GM12891 (cell line): ENCODE data around the gene CCDC88C.

Experiments used
- DNase-seq: peaks from one replicate; pipeline ENCODE4 v3.0.0; 2011; ENCODE audit warnings: low spot score; ENCODE audit not compliant: insufficient read length
- FAIRE-seq: peaks from 2 replicates; lab custom pipeline; 2011; peaks lifted over from hg19 to GRCh38; lab: Jason Lieb, UNC
- PAX5 ChIP-seq: IDR thresholded peaks from 2 replicates; pipeline ENCODE4 v1.6.1; 2011; ENCODE audit warnings: low read length, moderate library complexity, mild to moderate bottlenecking; ENCODE audit not compliant: insufficient read depth, severe bottlenecking
- POLR2A ChIP-seq: IDR thresholded peaks from 2 replicates; pipeline ENCODE4 v1.6.1; 2011; ENCODE audit warnings: low read depth, low read length, control low read depth
- POLR2AphosphoS5 ChIP-seq: IDR thresholded peaks from 2 replicates; pipeline ENCODE4 v1.6.1; 2011; ENCODE audit warnings: low read depth, low read length, control low read depth
- POU2F2 ChIP-seq: IDR thresholded peaks from 2 replicates; pipeline ENCODE4 v1.6.1; 2011; ENCODE audit warnings: low read depth, mild to moderate bottlenecking, control low read depth, low read length, moderate library complexity
- SPI1 ChIP-seq: IDR thresholded peaks from 2 replicates; pipeline ENCODE4 v1.6.1; 2011; ENCODE audit warnings: low read depth, low read length, control low read depth
- TAF1 ChIP-seq: IDR thresholded peaks from 2 replicates; pipeline ENCODE4 v1.6.1; 2011; ENCODE audit warnings: low read depth, low read length, control low read depth

The CCDC88C gene

GRCh38 chr14:91380123-91380522 is 37.5 kb downstream of the CCDC88C start:
- TF ChIP-seq POU2F2: no peak
- no peak for TF ChIP-seq PAX5
- no peak for TF ChIP-seq TAF1
- no peak for TF ChIP-seq SPI1
- no peak for DNase-seq
- FAIRE-seq: no peak

GRCh38 chr14:91379579-91379932 is 38.1 kb downstream of the CCDC88C start:
- FAIRE-seq (no peak), DNase-seq (no peak)
- no peak for TF ChIP-seq SPI1
- TF ChIP-seq PAX5: no peak
- no peak for TF ChIP-seq POLR2AphosphoS5
- TF ChIP-seq TAF1: no peak
- no peak for TF ChIP-seq POU2F2
- TF ChIP-seq POLR2A: no peak

GRCh38 chr14:91378930-91379578 is 38.6 kb downstream of the CCDC88C start:
- FAIRE-seq (peak; percentile 54), DNase-seq (no peak)
- TF ChIP-seq TAF1: no peak
- no peak for TF ChIP-seq PAX5
- no peak for TF ChIP-seq POLR2A
- no peak for TF ChIP-seq SPI1
- no peak for TF ChIP-seq POU2F2
- no peak for TF ChIP-seq POLR2AphosphoS5

GRCh38 chr14:91377700-91378652 is 39.6 kb downstream of the CCDC88C start:
- FAIRE-seq: peak; percentile 76

GRCh38 chr14:91376547-91377477 is 40.8 kb downstream of the CCDC88C start:
- FAIRE-seq (peak; percentile 20), DNase-seq (no peak)
- TF ChIP-seq POLR2A: no peak
- no peak for TF ChIP-seq POLR2AphosphoS5
- TF ChIP-seq SPI1: no peak
- TF ChIP-seq TAF1: no peak

More at GRCh38 chr14:91377700-91378652, 39.6 kb downstream of the CCDC88C start:
- no peak for DNase-seq
- 0 out of 2 replicates have a peak, but pooled peaks have one; percentile 29 for TF ChIP-seq POLR2AphosphoS5
- peak; percentile 41; the same call in 1 of the 2 replicates for TF ChIP-seq SPI1
- TF ChIP-seq POLR2A: no peak

GRCh38 chr14:91375720-91376452 is 41.7 kb downstream of the CCDC88C start:
- FAIRE-seq: peak; percentile 23
- DNase-seq: no peak

GRCh38 chr14:91374879-91375702 is 42.5 kb downstream of the CCDC88C start:
- peak; percentile 70 for FAIRE-seq
- no peak for DNase-seq
- no peak for TF ChIP-seq POLR2A
- TF ChIP-seq POU2F2: 0 out of 2 replicates have a peak, but pooled peaks have one; percentile 20

More at GRCh38 chr14:91375720-91376452, 41.7 kb downstream of the CCDC88C start:
- TF ChIP-seq PAX5: no peak
- no peak for TF ChIP-seq TAF1
- no peak for TF ChIP-seq POLR2A
- no peak for TF ChIP-seq SPI1
- no peak for TF ChIP-seq POLR2AphosphoS5
- TF ChIP-seq POU2F2: no peak

GRCh38 chr14:91374287-91374878 is 43.2 kb downstream of the CCDC88C start:
- no peak for DNase-seq
- TF ChIP-seq PAX5: no peak
- TF ChIP-seq TAF1: no peak; the same call in 1 of the 2 replicates
- TF ChIP-seq POU2F2: no peak
- no peak; the same call in 1 of the 2 replicates for TF ChIP-seq SPI1
- no peak for TF ChIP-seq POLR2A
- no peak for TF ChIP-seq POLR2AphosphoS5
- peak; percentile 43 for FAIRE-seq
